Spleen (tissue), 11 donors: ENCODE data around the gene ZFYVE28. TPM values are rescaled to one million over a fixed set of nuclear protein-coding genes. Genes with fewer than 3 reads are reported as not detected.
A peak's percentile ranks its signal among the peaks of the same experiment; 100 is the strongest.

Source experiments
- DNase-seq: peaks from one replicate; pipeline ENCODE4 v3.0.0-alpha.2; 2020
- H3K27ac ChIP-seq, 8 donors: fragments of 200-600 bp; sonication (generic) in 7 of 8; 1 replicate in 4 of 8; 2 replicates in 4 of 8; pipeline versions ENCODE4 v1.5.0 to v1.8.0; 2016 to 2021; ENCODE audit warnings: inconsistent platforms in 4 of 8, mild to moderate bottlenecking in 4 of 8, moderate library complexity in 1 of 8
- H3K27me3 ChIP-seq, 7 donors: fragments of 200-600 bp; sonication (generic) in 6 of 7; replicated peaks in 1 of 7; 1 replicate in 4 of 7; 2 replicates in 3 of 7; pipeline versions ENCODE4 v1.5.0 to v1.8.0; 2016 to 2021; ENCODE audit warnings: inconsistent platforms in 3 of 7, mild to moderate bottlenecking in 1 of 7
- H3K36me3 ChIP-seq, 6 donors: fragments of 200-600 bp; sonication (generic) in 5 of 6; 1 replicate in 4 of 6; 2 replicates in 2 of 6; pipeline versions ENCODE4 v1.5.0 to v1.8.0; 2016 to 2021; ENCODE audit warnings: inconsistent platforms in 2 of 6
- H3K4me1 ChIP-seq, 6 donors: fragments of 200-600 bp; sonication (generic) in 5 of 6; 1 replicate in 3 of 6; 2 replicates in 3 of 6; pipeline versions ENCODE4 v1.5.0 to v1.8.0; 2016 to 2021; ENCODE audit warnings: inconsistent platforms in 3 of 6
- H3K4me3 ChIP-seq, 8 donors: fragments of 200-600 bp; sonication (generic) in 7 of 8; 1 replicate in 4 of 8; 2 replicates in 4 of 8; pipeline versions ENCODE4 v1.5.0 to v1.8.0; 2016 to 2021; ENCODE audit warnings: inconsistent platforms in 4 of 8, mild to moderate bottlenecking in 4 of 8, moderate library complexity in 2 of 8
- H3K9me3 ChIP-seq, 8 donors: fragments of 200-600 bp; sonication (generic) in 7 of 8; 1 replicate in 4 of 8; 2 replicates in 4 of 8; pipeline versions ENCODE4 v1.5.0 to v1.8.0; 2016 to 2021; ENCODE audit warnings: inconsistent platforms in 4 of 8
- CTCF ChIP-seq, 11 experiments: fragments of 200-600 bp in 7 of 11; fragments of 450-650 bp in 4 of 11; sonication (generic) in 4 of 11; IDR thresholded peaks in 8 of 11; conservative IDR thresholded peaks in 3 of 11; 1 replicate in 7 of 11; 2 replicates in 4 of 11; pipeline versions ENCODE4 v1.4.0 to v1.8.0; 2016 to 2021; ENCODE audit warnings: antibody characterized with exemption in 11 of 11, inconsistent platforms in 4 of 11, mild to moderate bottlenecking in 1 of 11
- POLR2A ChIP-seq, 3 donors: fragments of 450-650 bp; IDR thresholded peaks; one replicate each; pipeline ENCODE4 v1.5.1; 2017; ENCODE audit warnings: antibody characterized with exemption in 3 of 3, mild to moderate bottlenecking in 1 of 3
- POLR2AphosphoS5 ChIP-seq, 3 donors: sonication (generic); formaldehyde crosslinking; IDR thresholded peaks; one replicate each; pipeline ENCODE4 v1.5.1; 2017; ENCODE audit warnings: antibody characterized with exemption in 3 of 3
- WGBS, 5 donors: extraction: QIAGEN DNeasy Blood & Tissue Kit in 3 of 5; methylation state at CpG; one replicate each; pipeline versions ENCODE4 v1.1.5 to v1.1.7; 2013 to 2018; 5-methylcytosine and 5-hydroxymethylcytosine counted together
- intact Hi-C: fragments of 100-400 bp; cut with DNase I; formaldehyde crosslinking; loops from one replicate; pipeline ENCODE4 v1.15.0; 2023; ENCODE audit warnings: low total_unique reads
- polyA plus RNA-seq, 3 donors: library from polyadenylated mRNA; stranded (reverse); fragments of 200-250 nt; gene quantifications; one replicate each; pipeline ENCODE4 v1.2.1, GENCODE V29; 2013
- total RNA-seq, 7 donors: library from RNA; depleted of rRNA in 3 of 7; stranded (reverse); fragments of >200 nt in 3 of 7; fragmentation: NEBNext Ultra II Directional in 4 of 7; extraction: Animal tissue kit (Norgen Biotek cat#: 25700) in 4 of 7; gene quantifications; one replicate each; pipeline versions ENCODE4 v1.1.0 to v1.2.1, GENCODE V29; 2016 to 2021
- donor health status: healthy with polysubstance abuse.
- donor health status: DM: no; HTN: no; CAD: no; lungs with moderate emphysema.
- donor health status: DM: no; HTN: no; CAD: no.
- donor health status: Bipolar disorder and iron deficiency.
- donor health status: healthy.
- donor health status: DM: no; HTN: no; CAD: no.
- donor health status: DM: yes; HTN: yes; CAD: no.

ZFYVE28 gene
- total and polyA plus RNA-seq, 10 donors, result 2.7 to 31.3 (median 12.6) TPM

GRCh38 chr4:2352171-2352570 is 66.3 kb downstream of the ZFYVE28 start:
- intact Hi-C loops, result no loop called here
- TF ChIP-seq CTCF (IDR thresholded peaks at IDR 0.05 in 8 of 11, conservative IDR thresholded peaks at IDR 0.05 in 3 of 11) (no peak), POLR2A (IDR thresholded peaks at IDR 0.05) (no peak), POLR2AphosphoS5 (IDR thresholded peaks at IDR 0.05) (peak in 1 of 3 donors; percentile 35)

GRCh38 chr4:2350982-2351381 is 67.5 kb downstream of the ZFYVE28 start:
- peak; percentile 22 for DNase-seq
- 82 to 93% (median 87%) methylated on average over 4 of the region's 4 CpGs for whole genome bisulfite sequencing, 5 donors
- TF ChIP-seq CTCF (IDR thresholded peaks at IDR 0.05 in 8 of 11, conservative IDR thresholded peaks at IDR 0.05 in 3 of 11), result no peak
- TF ChIP-seq POLR2AphosphoS5 (IDR thresholded peaks at IDR 0.05), result no peak
- no peak for TF ChIP-seq POLR2A (IDR thresholded peaks at IDR 0.05)
- Histone ChIP-seq H3K4me3 (no peak overlapping the region), H3K27ac (no peak overlapping the region), H3K9me3 (peaks cover 0 to 18% (median 15%) of the 10 kb centered on the region in 8 donors), H3K4me1 (peaks cover 0 to 39% (median 14%) of the 10 kb centered on the region in 6 donors), H3K27me3 (no peaks in the 10 kb centered on the region), H3K36me3 (peaks cover 0 to 11% (median 0%) of the 10 kb centered on the region in 6 donors)
- intact Hi-C loops, result no loop called here

More at GRCh38 chr4:2352171-2352570, 66.3 kb downstream of the ZFYVE28 start:
- no peak overlapping the region for H3K27ac ChIP-seq
- peaks cover 0 to 40% (median 14%) of the 10 kb centered on the region in 6 donors for H3K4me1 ChIP-seq
- no peaks in the 10 kb centered on the region for H3K27me3 ChIP-seq
- no peak overlapping the region for H3K4me3 ChIP-seq
- WGBS, 5 donors, result 66 to 84% (median 81%) methylated on average over 10 of the region's 10 CpGs
- peaks cover 0 to 11% (median 0%) of the 10 kb centered on the region in 6 donors for H3K36me3 ChIP-seq
- DNase-seq, result peak; percentile 61
- peaks cover 0 to 6% (median 3%) of the 10 kb centered on the region in 8 donors for H3K9me3 ChIP-seq

GRCh38 chr4:2348786-2349185 is 69.7 kb downstream of the ZFYVE28 start:
- TF ChIP-seq POLR2A (IDR thresholded peaks at IDR 0.05) (no peak), CTCF (IDR thresholded peaks at IDR 0.05 in 8 of 11, conservative IDR thresholded peaks at IDR 0.05 in 3 of 11) (no peak), POLR2AphosphoS5 (IDR thresholded peaks at IDR 0.05) (no peak)
- no peak overlapping the region for H3K4me3 ChIP-seq
- DNase-seq, result no peak
- no peak overlapping the region for H3K27ac ChIP-seq
- peaks cover 0 to 27% (median 22%) of the 10 kb centered on the region in 8 donors for H3K9me3 ChIP-seq
- WGBS, 5 donors, result 85 to 96% (median 88%) methylated on average over 3 of the region's 3 CpGs
- intact Hi-C loops, result no loop called here
- H3K4me1 ChIP-seq, result peaks cover 0 to 18% (median 2%) of the 10 kb centered on the region in 6 donors
- H3K27me3 ChIP-seq, result no peaks in the 10 kb centered on the region
- peaks cover 0 to 11% (median 0%) of the 10 kb centered on the region in 6 donors for H3K36me3 ChIP-seq

- TF ChIP-seq POLR2A (IDR thresholded peaks at IDR 0.05) (no peak), POLR2AphosphoS5 (IDR thresholded peaks at IDR 0.05) (no peak), CTCF (IDR thresholded peaks at IDR 0.05 in 8 of 11, conservative IDR thresholded peaks at IDR 0.05 in 3 of 11) (no peak)
- H3K4me3 ChIP-seq, result no peak overlapping the region
- intact Hi-C loops, result no loop called here
- no peaks in the 10 kb centered on the region for H3K27me3 ChIP-seq
- H3K9me3 ChIP-seq, result peaks cover 0 to 27% (median 22%) of the 10 kb centered on the region in 8 donors
- H3K27ac ChIP-seq, result no peak overlapping the region
- 77 to 91% (median 83%) methylated on average over 4 of the region's 4 CpGs for WGBS, 5 donors
- H3K36me3 ChIP-seq, result peaks cover 0 to 5% (median 0%) of the 10 kb centered on the region in 6 donors
- DNase-seq, result no peak
- H3K4me1 ChIP-seq, result peaks cover 0 to 3% (median 0%) of the 10 kb centered on the region in 6 donors
Measured at GRCh38 chr4:2347190-2347589, 71.3 kb downstream of the ZFYVE28 start.
